GM18505 (cell line): ENCODE results near the gene KIF18B.
"Not testable (repeated sequence)": the region's sequence is repeated elsewhere in the genome, so short reads cannot be mapped to it uniquely, and the experiment has no call there.

Source experiments
- ATAC-seq: cut with Tn5 transposase; IDR thresholded peaks from one replicate; pipeline ENCODE4 v1.9.1; 2021; ENCODE audit not compliant: unreplicated experiment
- POLR2A ChIP-seq: IDR thresholded peaks from 4 replicates; pipeline ENCODE4 v1.6.1; 2011; ENCODE audit warnings: borderline replicate concordance; ENCODE audit not compliant: insufficient read depth, insufficient read length; ENCODE audit errors: extremely low read depth

The KIF18B gene

GRCh38 chr17:44965481-44966234 lies 18.1 kb upstream of the KIF18B start:
- TF ChIP-seq POLR2A = no peak
- no peak for ATAC-seq

GRCh38 chr17:44961921-44962350 lies 14.4 kb upstream of the KIF18B start:
- ATAC-seq = no peak

GRCh38 chr17:44960691-44961090 lies 13.1 kb upstream of the KIF18B start:
- no peak for ATAC-seq
- no peak for TF ChIP-seq POLR2A

More at GRCh38 chr17:44961921-44962350, 14.4 kb upstream of the KIF18B start:
- TF ChIP-seq POLR2A = no peak

GRCh38 chr17:44959821-44960531 lies 12.4 kb upstream of the KIF18B start:
- ATAC-seq = no peak
- no peak for TF ChIP-seq POLR2A

- no peak for TF ChIP-seq POLR2A
- ATAC-seq = no peak
These were observed 9.7 kb upstream of the KIF18B start for GRCh38 chr17:44956998-44957981.

GRCh38 chr17:44955674-44956425 lies 8.3 kb upstream of the KIF18B start:
- TF ChIP-seq POLR2A = no peak
- no peak for ATAC-seq

- TF ChIP-seq POLR2A = no peak
- ATAC-seq = no peak
These were observed 5.4 kb upstream of the KIF18B start for GRCh38 chr17:44952946-44953475.

GRCh38 chr17:44948315-44948795 lies 782 bp upstream of the KIF18B start:
- no peak for TF ChIP-seq POLR2A
- no peak for ATAC-seq

GRCh38 chr17:44945652-44946051 lies 1.9 kb downstream of the KIF18B start:
- ATAC-seq = not testable (repeated sequence)

GRCh38 chr17:44942456-44942855 lies 5.1 kb downstream of the KIF18B start:
- ATAC-seq = no peak
- no peak for TF ChIP-seq POLR2A

GRCh38 chr17:44941712-44942331 lies 5.8 kb downstream of the KIF18B start:
- no peak for ATAC-seq
- TF ChIP-seq POLR2A = no peak

- no peak for TF ChIP-seq POLR2A
- no peak for ATAC-seq
These were observed 6.8 kb downstream of the KIF18B start for GRCh38 chr17:44940768-44941167.
